ENCODE measurements around the gene PNLDC1.
A peak's percentile ranks its signal among the peaks of the same experiment; 100 is the strongest.
"Not testable (repeated sequence)": the region's sequence is repeated elsewhere in the genome, so short reads cannot be mapped to it uniquely, and the experiment has no call there.

PNLDC1 gene

DNA sequence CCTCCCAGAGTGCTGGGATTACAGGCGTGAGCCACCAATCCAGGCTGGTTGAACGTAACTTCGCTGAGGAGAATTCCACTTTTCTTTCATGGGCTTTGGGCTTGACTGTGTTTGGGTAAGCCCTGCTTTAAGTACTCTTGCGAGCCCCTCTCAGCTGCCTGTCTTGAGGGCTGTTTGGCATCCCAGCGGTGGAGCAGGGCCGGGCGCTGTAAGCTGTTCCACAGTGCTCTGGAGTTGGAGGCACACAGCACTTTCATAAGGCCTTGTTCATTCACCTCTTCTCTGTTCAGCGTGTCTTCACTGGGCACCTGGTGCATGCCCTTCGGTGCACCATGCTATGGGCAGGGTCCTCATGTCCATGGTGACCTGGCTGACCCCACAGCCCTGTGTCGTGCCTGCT is 21.6 kb downstream of the PNLDC1 start:
- no peak for DNase-seq

DNA sequence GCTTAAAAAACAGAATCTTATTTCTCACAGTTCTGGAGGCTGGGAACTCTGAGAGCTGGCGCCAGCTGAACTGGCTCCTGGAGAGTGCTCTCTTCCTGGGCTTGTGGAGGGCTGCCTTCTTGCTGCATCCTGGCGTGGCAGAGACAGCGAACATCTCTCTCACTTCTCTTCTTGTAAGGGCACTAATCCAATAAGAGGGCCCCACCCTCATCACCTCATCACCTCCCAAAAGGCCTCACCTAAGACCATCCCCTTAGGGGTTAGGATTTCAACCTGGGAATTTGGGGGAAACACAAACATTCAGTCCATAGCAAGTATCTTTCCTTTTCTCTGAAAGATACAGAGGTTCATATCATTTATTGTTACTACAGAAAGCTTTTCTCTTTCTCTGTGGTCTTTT is 23.9 kb downstream of the PNLDC1 start:
- no peak for DNase-seq

DNA sequence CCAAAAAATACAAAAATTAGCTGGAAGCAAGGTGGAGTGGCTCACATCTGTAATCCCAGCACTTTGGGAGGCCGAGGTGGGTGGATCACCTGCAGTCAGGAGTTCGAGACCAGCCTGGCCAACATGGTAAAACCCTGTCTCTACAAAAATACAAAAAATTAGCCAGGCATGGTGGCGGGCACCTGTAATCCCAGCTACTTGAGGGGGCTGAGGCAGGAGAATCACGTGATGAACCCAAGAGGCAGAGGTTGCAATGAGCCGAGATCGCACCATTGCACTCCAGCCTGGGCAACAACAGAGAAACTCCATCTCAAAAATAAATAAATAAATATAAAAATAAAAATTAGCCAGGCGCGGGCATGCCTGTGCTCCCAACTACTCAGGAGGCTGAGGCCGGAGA is 24.6 kb downstream of the PNLDC1 start:
- not testable (repeated sequence) for DNase-seq

DNA sequence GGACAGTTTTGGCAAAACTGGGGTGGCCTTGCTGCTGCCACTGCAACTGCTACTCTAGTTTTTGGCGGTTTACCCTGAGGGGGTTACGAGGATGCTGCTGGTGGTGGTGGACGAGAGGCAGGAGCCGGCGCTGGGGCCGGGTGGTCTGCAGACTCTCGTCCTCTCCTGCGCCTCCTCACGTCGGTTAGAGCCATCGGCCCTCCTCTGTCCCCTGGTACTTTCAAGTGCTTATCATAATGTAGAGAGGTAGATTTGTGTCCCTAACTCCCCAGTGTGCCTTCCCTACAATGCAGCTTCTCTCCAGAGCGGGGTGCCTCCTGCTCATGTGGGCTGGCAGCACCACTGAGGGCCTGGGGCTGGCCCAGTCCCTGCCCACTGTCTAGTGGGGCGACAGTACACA is 25.9 kb downstream of the PNLDC1 start:
- no peak for DNase-seq

DNA sequence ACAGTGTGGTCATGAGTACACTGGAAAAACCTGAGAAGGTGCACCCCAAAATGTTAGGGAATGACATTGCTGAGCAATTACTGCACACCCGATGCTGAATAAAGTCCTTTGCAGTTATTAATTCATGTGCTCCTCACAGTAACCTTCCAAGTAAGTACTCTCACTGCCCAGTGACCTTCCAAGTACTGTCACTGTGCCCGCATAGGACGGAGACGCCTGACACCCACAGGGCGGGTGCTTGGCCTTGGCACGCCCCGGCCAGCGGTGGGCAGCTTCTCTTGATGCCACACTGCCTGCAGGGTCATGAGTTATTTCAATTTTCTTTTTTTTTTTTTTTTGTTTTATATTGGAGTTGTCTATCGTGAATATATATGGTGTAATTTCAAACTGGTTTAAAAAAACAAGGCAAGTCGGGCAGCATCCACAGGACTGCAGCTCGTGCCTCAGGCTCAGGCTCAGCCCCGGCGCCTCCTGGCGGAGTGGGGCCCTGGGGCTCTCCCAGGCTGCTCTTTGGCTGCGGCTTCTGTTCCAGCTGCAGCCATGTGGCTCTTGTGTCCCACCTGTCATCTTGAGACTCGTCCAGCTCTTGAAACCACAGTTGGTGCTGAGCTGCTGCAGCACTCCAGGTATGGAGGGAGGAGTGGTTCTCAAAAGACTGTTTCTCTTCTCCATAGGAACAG is 27.0 kb downstream of the PNLDC1 start:
- peak; percentile 61 for DNase-seq

DNA sequence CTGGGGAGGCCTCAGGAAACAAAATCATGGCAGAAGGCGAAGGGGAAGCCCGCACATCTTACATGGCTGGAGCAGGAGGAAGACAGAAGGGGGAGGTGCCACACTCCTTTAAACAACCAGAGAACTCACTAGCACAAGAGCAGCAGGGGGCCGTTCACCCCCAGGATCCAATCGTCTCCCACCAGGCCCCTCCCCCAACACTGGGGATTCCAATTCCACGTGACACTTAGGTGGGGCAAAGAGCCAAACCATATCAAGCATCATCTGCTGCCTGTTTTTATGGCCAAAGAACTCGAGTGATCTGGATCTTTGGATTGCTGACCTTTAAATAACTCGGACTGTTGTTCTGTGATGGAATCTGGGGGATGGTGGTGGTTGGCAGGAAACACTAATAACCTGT is 28.0 kb downstream of the PNLDC1 start:
- peak; percentile 40 for DNase-seq

DNA sequence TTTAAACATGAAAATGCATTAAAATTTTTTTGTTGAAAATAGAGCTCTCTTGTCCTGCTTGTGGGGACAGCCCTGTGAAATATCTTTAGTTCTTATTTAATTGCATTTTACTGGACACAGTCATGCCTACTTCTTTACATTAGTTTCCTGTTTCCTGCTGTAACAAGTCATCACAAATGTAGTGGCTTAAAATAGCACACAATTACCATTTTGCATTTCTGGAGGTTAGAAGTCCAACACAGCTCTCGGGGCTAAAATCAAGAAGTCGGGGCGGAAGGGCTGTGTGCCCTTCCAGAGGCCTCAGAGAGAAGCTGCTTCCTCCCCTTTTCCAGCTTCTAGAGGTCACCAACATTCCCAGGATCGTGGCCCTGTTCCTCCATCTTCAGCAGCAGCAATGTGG is 29.4 kb downstream of the PNLDC1 start:
- no peak for DNase-seq

DNA sequence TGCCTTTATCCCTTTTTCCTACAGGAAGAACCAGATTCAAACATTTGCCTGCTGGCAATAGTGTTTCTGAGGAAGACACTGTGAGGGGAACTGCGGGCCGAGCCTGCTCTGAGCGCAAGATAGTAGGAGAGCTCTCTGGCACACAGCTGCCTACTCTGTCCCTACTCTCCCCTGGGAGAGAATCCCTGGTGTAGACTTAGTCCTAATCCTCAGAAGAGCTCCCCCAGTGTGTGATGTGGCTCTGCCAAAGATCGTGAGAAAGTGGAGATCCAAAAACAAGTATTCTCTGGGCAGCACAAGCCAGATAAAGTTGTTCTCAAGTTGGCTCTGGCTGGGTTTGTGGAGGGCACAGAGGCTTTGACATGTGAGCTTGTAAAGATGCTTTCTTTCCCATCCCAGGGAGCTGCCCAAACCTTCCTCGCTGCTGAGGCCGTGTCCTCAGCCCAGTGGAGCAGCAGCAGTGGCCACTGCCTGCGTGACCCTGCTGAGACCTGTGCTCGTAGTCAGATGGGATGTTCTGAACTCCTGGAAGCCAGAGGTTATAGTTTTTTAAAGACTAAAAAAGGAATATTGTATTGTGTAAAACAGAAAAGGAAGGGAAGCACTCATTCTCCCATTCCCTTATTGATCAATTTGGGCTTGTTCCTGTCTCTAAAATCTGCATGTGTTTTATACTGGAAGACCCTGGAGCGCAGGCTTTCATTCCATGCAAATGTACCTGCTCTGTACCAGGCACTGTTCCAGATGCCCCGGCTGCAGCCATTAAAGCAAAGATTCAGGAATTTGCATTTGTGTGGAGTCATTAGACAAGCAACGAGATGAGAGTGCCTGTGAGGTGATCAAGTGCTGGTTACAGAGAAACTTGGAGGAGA is 30.7 kb downstream of the PNLDC1 start:
- DNase-seq, result no peak

DNA sequence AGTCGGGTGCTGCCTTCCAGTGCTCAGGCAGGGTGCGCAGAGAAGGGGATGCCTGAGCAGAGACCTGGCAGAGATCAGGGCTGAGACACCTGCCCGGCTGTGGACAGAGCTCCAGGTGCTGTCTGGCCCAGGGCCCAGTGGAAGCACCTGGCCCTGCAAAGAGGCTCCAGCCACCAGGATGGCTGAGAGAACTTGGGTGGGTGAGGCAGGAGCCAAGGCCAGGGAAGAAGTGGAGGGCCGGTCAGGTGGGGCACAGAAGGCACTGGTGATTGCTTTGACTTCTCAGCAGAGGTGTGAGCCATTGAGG is 31.2 kb downstream of the PNLDC1 start:
- DNase-seq, result peak; percentile 71

DNA sequence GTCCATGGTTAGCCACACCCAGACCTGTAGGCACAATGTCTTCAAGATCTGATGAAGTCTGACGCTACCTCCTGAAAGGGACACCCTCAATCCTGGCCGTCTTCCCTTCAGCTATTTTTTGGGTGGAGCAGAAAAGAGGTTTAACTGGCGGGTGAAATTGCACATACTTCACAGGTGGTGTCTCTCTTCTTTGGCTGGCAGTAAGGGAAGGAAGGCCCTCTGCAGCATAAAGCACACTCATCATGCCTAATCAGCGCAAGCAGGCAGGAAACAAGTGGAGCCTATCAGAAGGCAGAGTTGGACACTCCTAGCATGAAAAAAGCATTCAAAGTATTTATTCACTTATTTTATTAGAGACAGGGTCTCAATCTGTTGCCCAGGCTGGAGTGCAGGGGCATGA is 32.9 kb downstream of the PNLDC1 start:
- no peak for DNase-seq

DNA sequence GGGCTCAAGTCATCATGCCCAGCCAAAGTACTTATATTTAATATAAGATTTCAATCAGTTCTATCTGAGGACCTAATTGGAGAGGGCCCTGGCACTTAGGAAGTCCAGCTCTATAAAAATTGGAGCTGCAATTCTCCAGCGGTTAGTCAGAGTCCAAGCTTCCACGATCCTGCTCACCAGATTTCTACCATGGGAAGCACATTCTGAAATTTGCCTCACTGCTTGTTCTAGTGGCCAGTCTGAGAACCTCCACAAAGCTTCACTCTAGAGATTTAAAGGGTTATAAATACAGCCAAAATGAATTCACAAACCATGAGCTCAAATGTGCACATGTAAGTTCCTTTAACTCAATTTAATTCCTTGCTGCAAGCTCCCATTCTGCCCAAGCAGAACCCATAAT is 33.5 kb downstream of the PNLDC1 start:
- no peak for DNase-seq

DNA sequence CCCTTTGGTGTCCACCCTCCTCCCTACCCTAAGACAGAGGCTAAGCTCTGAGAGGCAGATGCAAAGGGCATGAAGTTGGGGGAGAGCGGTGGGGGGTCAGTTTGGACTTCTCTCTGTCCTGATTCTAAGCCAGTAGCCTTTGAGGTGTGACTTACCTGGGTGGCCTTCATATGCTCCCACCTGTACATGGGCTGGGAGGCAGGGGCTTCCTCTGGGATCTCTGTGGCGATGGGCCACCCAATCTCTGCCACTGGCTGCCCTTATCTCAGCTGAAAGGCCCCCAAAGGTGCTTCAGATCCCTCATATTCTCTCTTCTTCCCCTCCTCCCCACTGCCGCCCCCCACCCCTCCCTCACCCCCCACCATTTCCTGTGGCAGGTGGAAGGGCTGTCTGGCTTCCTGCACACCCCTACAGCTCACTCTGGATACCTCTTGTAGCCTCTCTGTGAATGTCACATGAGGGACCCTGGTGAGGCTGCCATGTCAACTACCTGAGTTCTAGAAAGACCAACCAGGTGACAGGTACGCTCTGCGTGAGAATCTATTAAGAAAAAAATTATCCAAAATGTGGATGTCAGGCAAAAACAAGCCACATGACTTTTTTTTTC is 34.0 kb downstream of the PNLDC1 start:
- DNase-seq, result no peak

DNA sequence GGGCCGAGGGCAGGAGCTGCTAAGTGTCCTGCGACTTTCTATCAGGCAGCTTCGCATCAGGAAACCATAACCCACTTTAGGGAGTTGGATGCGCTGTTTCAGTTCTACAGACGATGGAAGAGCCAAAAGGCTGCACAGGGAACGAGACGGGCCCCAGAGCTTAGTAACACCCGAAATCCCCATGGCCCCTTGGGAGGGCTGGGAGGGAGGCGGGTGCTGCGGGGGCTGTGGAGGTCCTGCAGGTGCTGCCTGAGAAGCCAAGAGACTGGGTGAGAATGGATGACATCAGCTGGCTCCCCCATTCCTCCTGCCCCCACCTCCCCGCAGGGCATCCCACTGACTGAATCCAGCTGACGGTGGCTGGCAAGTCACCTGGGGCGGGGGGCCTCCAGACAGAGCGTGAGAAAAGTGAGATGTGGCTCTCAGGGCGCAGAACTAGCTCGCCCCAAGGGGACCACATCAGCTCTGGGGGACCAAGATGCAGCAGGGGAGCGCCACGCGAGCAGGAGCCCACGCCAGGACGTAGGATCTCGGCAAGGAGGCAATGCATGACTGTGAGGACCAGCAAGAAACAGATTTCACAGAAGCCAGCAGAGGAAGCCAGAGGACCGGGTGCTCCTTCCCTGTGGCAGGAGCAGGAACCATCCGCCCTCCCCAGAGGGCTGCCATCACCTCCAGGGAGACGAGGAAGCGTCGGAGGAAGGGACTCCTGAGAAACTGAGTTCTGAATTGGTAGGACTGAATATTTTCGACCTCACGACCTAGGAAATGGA is 36.8 kb downstream of the PNLDC1 start:
- no peak for DNase-seq

DNA sequence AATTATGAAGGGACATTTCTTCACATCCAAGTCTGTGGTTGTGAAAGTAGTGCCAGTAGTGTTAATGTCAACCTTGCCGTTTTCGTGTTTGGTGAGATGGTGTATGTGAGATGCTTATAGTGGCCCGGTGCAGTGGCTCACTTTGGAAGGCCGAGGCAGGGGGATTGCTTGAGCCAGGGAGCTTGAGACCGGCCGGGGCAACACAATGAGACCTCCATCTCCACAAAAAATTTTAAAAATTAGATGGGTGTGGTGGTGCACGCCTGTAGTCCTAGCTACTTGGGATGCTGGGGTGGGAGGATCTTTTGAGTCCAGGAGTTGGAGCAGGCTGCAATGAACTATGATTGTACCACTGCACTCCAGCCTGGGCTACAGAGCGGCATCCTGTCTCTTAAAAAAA is 37.4 kb downstream of the PNLDC1 start:
- DNase-seq, result no peak

DNA sequence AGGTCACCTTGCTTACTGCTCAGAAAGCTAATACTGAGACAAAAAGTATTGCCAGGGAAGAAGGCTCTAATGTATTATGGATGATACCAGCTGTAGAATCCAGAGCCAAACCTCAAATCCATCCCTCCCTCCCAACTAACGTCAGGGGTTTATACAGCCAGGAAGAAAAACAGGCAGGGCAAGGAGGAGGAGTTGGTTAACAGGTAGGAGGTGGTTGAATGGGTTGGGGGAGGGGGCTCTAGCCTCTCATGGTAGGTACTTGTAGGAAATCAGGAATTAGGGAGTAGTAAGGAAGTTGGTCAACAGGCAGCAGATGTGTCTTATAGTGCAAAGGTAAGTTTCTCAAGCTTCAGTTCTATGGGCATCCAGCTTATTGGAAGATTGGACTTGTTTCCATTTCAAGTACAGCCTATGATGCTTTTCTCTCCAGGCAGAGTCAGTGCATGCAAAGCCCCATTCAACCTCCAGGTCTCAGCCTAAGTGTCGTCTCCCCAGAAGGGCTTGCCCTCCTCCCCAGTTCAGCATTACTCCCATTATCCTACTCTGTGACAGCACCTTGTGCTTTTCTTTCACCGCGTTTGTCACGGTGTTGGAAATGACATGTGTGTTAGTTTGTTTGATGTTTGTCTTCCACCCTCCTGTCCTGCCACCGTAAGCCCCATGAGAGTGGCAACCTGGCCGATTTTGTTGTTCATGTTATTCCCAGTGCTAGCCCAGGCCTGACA is 38.1 kb downstream of the PNLDC1 start:
- DNase-seq, result no peak

DNA sequence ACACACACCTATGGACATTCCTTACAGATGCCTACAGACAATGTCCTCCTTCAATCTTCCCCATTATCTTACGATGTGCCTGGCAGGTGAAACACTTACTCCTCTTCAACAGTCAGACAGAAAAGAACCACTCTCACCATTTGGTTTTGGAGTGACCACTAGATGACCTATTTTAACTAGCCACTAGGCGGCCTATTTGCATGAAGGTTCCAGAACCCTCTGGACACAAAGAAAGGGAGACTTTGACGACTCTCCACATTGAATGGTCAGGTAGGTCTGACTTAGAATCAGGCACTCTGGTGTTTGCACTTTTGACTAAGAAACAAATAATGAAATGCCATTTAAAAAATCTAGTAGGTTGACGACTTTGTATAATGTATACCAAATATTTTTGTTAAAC is 42.0 kb downstream of the PNLDC1 start:
- no peak for DNase-seq

DNA sequence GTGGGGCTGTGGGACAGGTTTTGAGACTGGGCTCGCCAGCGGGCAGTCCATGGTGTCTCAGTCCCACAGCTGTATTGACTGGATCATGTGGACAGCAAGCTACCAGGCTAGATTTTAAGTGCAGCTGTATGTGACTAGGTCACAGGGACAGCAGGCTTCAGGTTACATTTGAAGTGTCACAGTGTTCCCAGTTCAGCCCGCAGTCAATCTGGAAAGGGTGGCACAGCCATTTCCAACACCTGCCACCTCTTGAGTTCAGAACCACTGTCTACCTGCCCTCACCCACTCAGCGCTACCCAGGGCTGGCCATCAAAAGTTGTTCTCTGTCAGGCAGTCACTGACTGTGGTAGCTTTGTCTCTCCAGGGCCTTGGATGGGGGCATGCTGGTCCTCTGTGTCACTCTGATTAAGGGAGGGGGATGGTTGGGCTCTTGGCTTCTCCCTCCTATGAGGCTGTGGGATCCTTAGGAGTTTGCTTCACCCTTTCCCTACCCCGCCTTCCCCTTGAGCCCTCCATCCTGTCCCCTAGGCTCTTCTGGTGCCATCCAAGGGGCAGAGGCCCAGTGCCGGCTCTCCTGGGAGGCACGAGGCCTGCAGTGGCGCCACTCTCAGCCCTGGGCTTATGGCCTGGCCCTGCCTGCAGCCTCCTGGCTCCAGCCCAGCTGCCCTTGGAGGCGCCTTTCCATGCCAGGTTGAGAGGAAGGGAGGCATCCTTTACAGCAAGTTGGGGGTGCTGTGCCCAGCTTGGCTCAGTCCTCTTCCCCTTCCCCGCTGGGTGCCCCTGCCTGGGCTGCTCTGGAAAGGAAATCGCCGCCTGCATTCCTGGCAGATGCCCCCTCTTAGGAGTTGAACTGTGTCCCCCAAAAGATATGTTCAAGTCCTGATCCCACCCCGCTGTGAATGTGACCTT is 44.9 kb downstream of the PNLDC1 start:
- DNase-seq, result peak; percentile 93

DNA sequence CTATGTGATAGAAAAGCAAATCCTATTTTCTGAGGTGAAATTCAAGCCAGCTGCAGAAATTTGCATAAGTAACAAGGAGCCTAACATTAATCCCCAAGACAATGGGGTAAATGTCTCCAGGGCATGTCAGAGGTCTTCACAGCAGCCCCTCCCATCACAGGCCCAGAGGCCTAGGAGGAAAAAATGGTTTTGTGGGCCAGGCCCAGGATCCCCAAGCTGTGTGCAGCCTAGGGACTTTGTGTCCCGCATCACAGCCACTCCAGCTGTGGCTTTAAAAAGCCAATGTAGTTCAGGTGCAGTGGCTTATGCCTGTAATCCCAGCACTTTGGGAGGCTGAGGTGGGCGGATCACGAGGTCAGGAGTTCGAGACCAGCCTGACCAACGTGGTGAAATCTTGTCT is 48.5 kb downstream of the PNLDC1 start:
- DNase-seq, result not testable (repeated sequence)

DNA sequence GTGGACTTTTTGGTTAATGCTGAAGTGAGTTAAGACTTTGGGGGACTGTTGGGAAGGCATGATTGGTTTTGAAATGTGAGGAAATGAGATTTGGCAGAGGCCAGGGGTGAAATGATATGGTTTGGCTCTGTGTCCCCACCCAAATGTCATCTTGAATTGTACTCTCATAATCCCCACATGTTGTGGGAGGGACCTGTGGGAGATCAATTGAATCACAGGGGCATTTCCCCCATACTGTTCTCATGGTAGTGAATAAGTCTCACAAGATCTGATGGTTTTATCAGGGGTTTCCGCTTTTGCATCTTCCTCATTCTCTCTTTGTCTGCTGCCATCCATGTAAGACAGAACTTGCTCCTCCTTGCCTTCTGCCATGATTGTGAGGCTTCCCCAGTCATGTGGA is 49.8 kb downstream of the PNLDC1 start:
- DNase-seq, result not testable (repeated sequence)

DNA sequence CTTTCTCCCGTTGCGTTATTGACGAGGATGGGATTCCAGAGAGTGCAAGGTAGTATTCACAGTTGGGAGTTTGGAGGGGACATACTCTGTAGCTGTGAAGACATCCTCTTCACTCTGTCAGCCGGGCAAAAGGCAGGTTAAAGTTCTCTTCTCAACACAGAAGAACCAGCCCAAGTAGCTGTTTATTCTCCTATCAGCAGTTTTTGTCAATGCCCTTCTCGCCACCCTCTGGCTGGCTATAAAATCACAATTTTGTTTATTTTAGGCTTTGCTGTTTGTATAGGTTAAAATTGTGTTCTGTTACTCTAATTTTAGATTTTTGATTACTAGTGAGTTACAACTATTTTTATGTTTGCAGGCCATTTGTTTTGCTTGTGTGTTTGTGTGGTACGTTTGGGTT is 52.8 kb downstream of the PNLDC1 start:
- DNase-seq, result no peak

DNA sequence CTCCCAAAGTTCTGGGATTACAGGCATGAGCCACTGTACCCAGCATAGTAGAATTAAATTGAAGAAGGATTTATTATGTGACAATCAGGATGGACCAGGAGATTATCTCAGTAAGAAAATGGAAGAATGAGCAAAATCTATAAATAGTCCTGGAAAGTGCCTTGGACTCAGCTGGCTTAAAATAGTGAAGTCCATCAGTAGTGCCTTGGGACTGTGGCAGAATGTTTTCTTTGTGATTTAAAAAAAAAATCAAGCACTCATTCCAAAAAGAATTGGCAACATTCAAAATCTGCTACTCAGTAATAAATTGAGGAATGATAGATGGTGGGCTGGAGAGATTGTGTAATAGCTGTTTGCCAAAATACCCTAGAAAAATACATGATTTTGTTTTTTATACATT is 53.7 kb downstream of the PNLDC1 start:
- no peak for DNase-seq

DNA sequence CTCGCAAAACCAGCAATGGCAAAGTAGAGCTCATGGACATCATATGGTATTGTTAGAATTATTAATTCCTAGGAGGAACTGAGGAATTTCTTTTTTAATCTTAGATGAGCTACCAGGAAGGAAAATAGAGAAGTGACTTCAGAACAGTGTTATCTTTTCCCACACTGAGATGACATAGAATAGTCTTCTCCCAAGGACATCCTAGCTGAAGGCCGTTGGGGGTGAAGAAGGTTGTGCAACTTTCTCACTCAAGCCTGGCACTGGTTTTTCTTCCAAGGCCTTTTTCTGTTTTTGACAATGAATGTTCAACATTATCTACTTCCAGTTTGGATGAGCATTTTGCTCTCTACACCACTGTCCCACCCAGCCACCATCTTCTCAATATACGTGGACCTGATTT is 54.9 kb downstream of the PNLDC1 start:
- DNase-seq, result no peak
